Stomach smooth muscle (tissue), 2 donors: ENCODE data around the gene NLRP9.

Experiments used
- H3K27ac ChIP-seq: one replicate; pipeline ENCODE4 v1.7.0; 2013; ENCODE audit warnings: mild to moderate bottlenecking, low read length, inconsistent platforms
- H3K27me3 ChIP-seq, 2 donors: one replicate each; pipeline ENCODE4 v1.7.0; 2013; ENCODE audit warnings: low read length in 2 of 2; ENCODE audit not compliant: insufficient read depth in 2 of 2, control insufficient read depth in 1 of 2
- H3K36me3 ChIP-seq, 2 donors: one replicate each; pipeline ENCODE4 v1.7.0; 2013; ENCODE audit warnings: low read length in 2 of 2; ENCODE audit not compliant: control insufficient read depth in 2 of 2, insufficient read depth in 2 of 2
- H3K4me1 ChIP-seq: one replicate; pipeline ENCODE4 v1.7.0; 2013; ENCODE audit warnings: low read length; ENCODE audit not compliant: control insufficient read depth, insufficient read depth
- H3K4me3 ChIP-seq, 2 donors: one replicate each; pipeline ENCODE4 v1.7.0; 2013; ENCODE audit warnings: low read length in 2 of 2
- H3K9ac ChIP-seq, 2 donors: one replicate each; pipeline ENCODE4 v1.7.0; 2013; ENCODE audit warnings: low read length in 2 of 2, mild to moderate bottlenecking in 1 of 2
- H3K9me3 ChIP-seq, 2 donors: one replicate each; pipeline ENCODE4 v1.7.0; 2013; ENCODE audit warnings: low read length in 2 of 2; ENCODE audit not compliant: control insufficient read depth in 2 of 2
- donor health status: healthy.
- donor health status: Pancreatic carcinoma.

The NLRP9 gene

DNA sequence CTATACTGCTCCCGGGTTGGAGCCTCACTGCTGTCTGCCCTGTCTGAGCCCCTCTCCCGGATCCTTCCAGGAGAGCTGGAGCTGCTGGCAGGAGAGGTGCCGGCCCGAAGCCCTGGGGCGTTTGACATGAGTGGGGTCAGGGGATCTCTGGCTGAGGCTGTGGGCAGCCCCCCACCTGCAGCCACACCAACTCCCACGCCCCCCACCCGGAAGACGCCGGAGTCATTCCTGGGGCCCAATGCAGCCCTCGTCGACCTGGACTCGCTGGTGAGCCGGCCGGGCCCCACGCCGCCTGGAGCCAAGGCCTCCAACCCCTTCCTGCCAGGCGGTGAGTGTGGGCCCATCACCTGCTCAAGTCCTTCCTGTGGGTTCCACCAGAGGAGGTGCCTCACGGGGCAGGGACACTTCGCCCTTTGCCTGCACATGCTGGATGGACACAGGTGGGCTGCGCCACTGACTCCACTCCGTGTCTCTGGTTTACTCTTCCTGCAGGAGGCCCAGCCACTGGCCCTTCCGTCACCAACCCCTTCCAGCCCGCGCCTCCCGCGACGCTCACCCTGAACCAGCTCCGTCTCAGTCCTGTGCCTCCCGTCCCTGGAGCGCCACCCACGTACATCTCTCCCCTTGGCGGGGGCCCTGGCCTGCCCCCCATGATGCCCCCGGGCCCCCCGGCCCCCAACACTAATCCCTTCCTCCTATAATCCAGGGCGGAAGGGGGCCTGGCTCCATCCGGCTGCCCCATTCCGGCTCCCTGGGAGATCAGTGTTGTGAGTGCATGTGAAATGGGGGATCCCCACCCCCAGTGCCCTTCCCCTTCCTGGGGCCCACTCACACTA is 43.3 kb downstream of the NLRP9 start:
- Histone ChIP-seq H3K4me1 (no peaks in the 10 kb centered on the region), H3K36me3 (peaks cover 29 to 45% of the 10 kb centered on the region in 2 donors), H3K27me3 (no peaks in the 10 kb centered on the region), H3K9ac (no peak overlapping the region), H3K27ac (no peak overlapping the region), H3K4me3 (no peak overlapping the region), H3K9me3 (no peaks in the 10 kb centered on the region)

DNA sequence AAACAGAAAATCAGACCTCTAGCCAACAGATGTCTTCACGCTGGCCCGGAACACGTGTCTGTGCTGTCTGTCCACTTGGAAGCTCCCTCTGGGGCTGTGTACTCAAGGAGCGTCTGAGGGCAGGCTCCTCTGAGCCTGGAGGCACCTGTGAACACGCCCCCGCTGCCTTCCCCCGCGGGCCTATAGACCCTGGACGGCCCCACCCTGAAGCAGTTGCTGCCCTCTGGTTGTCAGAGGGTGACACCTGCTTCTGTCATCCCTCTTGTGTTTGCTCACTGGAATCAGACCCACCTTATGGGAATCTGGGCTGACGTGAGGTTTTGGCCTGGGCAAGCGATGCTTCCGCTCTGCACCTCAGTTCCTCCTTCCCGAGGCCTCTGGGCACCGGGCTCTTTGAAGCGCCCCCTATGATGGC is 44.0 kb downstream of the NLRP9 start:
- Histone ChIP-seq H3K4me1 (no peaks in the 10 kb centered on the region), H3K9me3 (no peaks in the 10 kb centered on the region), H3K9ac (no peak overlapping the region), H3K36me3 (peaks cover 35 to 50% of the 10 kb centered on the region in 2 donors), H3K27me3 (no peaks in the 10 kb centered on the region), H3K27ac (no peak overlapping the region), H3K4me3 (no peak overlapping the region)

DNA sequence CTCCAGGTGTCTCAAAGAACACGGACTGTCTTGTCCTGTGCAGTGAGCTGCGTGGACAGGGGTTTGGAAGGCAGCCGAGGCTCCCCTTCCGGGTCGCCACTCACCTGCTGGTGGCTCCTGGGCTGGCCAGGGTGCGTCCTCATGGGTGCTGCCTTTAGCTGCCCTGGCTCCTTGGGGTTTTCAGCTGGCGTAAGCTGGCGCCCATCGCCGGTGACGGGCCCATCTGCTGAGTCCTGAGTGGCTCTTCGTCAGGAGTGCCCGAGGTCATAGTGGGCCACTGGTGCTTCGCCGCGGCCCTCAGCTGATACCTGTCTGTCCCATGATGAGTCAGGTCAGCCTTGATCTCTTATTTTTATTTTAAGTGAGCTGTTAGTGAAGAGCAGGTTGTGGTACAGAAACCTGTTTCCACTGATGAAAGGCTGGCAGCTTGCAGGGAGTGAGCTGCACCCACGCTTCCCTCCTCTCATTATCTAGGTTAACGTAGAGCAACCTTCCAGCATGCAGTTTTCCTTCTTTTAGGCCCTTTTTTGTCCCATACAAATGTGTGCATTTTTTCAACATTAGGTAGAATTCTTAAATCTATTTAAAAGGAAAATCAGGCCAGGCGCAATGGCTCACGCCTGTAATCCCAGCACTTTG is 44.7 kb downstream of the NLRP9 start:
- H3K27ac ChIP-seq, result no peak overlapping the region
- no peaks in the 10 kb centered on the region for H3K4me1 ChIP-seq
- H3K36me3 ChIP-seq, result peaks cover 41 to 53% of the 10 kb centered on the region in 2 donors

DNA sequence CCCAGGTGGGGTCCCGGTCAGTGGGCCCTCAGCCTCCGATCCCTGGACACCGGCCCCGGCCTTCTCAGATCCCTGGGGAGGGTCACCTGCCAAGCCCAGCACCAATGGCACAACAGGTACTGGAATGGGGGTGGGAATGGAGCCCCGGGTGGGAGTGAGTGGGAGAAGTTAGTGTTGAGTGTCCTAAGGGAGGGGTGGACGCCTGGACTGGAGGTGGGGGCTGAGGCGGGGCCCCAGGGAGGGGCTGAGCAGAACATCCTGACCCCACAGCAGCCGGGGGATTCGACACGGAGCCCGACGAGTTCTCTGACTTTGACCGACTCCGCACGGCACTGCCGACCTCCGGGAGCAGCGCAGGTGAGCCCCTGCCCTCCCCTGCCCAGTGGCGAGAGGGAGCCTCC is 45.5 kb downstream of the NLRP9 start:
- no peaks in the 10 kb centered on the region for H3K9me3 ChIP-seq
- H3K27ac ChIP-seq, result no peak overlapping the region
- peaks cover 41 to 52% of the 10 kb centered on the region in 2 donors for H3K36me3 ChIP-seq
- no peaks in the 10 kb centered on the region for H3K4me1 ChIP-seq
- no peak overlapping the region for H3K4me3 ChIP-seq
- H3K27me3 ChIP-seq, result no peaks in the 10 kb centered on the region
- H3K9ac ChIP-seq, result no peak overlapping the region

More for the DNA sequence above, 44.7 kb downstream of the NLRP9 start:
- Histone ChIP-seq H3K27me3 (no peaks in the 10 kb centered on the region), H3K9ac (no peak overlapping the region), H3K4me3 (no peak overlapping the region), H3K9me3 (no peaks in the 10 kb centered on the region)

DNA sequence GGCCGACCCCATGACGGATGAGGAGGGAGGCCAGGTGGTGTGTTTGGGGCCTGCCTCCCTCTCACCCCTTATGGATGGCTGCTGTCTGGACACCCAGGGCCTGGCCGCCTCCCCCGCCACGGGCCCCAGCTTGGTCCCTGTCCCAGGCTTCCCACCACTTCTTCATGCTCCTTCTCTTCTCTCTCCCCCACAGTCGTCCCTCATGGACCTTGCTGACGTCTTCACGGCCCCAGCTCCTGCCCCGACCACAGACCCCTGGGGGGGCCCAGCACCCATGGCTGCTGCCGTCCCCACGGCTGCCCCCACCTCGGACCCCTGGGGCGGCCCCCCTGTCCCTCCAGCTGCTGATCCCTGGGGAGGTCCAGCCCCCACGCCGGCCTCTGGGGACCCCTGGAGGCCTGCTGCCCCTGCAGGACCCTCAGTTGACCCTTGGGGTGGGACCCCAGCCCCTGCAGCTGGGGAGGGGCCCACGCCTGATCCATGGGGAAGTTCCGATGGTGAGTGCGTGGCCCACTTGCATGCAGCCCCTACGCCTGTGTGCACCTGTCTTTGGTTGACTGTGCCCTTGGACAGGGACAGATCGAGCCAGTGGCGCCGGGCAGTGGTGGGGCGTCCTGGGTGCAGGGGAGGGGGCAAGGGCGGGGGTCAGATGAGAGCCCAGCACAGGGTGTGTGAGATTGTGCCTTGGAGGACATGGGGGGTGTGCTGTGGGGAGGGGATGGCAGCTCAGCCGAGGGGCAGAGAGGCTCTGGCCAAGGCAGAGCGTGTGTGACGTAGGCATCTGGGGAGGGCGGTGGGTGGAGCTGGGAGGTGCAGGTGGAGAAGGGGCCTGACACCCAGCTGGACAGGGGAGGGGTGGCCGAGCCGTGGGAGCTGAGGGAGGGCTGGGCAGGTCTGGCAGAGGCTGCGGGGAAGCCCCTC is 46.4 kb downstream of the NLRP9 start:
- Histone ChIP-seq H3K27ac (no peak overlapping the region), H3K36me3 (peaks cover 41 to 48% of the 10 kb centered on the region in 2 donors), H3K4me3 (no peak overlapping the region), H3K27me3 (no peaks in the 10 kb centered on the region), H3K4me1 (no peaks in the 10 kb centered on the region), H3K9me3 (no peaks in the 10 kb centered on the region), H3K9ac (no peak overlapping the region)

DNA sequence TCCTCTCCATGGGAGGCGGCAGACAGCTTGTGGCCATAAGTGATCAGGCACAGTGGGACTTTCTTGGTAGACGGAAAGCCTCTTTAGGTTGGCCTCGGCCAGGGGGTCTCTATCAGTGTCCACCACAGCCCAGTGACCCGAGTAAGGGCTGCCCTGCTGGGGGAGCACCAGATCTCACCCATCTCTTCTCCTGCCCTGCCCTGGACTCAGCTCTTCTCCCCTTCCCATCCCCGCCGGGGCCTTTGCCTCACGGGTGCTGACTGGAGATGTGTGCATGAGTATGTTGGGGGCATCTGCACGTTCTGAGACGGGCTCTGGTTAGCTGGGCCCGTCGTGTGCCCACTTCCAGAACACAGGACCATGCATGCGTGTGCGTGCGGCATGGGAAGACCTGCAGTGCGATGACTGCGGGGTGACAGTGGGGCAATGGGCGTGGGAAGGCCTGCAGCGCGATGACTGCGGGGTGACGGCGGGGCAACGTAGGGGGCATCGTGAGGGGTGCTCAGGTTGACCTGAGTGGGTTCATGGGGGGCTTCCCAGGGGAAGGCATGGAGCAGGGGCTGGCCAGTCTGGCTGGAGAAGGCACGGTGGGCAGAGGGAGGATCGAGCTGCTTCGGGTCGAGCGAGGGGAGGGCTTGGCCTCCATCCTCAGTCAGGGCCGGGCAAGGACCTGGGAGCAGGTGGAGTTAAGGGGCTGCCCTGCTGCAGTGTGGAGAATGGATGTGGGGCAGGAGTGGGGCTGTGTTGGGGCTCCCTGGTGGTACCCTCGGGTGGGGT is 47.2 kb downstream of the NLRP9 start:
- Histone ChIP-seq H3K9me3 (no peaks in the 10 kb centered on the region), H3K27ac (no peak overlapping the region), H3K4me3 (no peak overlapping the region), H3K4me1 (peaks cover 2% of the 10 kb centered on the region), H3K27me3 (no peaks in the 10 kb centered on the region), H3K36me3 (peaks cover 44 to 46% of the 10 kb centered on the region in 2 donors), H3K9ac (no peak overlapping the region)

DNA sequence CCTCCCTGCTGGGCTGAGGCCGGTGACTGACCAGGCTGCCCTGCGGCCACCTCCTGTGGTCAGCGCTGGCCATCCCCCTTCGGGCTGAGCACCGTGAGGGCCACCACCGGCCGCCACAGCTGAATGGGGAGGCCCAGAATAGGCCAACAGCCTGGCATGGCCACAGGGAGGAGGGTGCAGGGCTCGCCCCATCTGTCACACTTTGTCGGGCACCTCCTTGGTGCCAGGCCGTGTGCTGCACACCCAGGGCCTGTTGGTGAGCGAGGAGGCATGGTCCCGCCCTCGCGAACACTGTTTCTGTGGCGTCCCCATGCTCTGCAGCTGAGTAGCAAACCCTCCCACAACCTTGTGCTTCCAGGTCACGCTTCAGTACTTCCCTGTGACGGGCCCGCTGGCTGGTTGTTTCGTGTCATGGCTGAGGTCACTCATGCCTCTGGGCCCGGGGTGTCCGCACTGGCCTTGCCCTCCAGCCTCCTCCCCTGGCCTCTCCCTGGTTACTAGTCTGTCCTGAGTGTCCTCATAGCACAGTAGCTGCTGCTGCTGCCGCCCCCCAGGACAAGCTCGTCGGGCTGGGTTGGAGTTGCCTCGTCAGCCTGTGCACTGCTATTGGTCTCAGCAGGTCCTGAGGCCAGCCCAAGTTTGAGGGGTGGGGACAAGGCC is 48.0 kb downstream of the NLRP9 start:
- Histone ChIP-seq H3K36me3 (peaks cover 47 to 49% of the 10 kb centered on the region in 2 donors), H3K4me3 (no peak overlapping the region), H3K9me3 (no peaks in the 10 kb centered on the region), H3K27me3 (no peaks in the 10 kb centered on the region), H3K9ac (no peak overlapping the region), H3K4me1 (peaks cover 2% of the 10 kb centered on the region), H3K27ac (no peak overlapping the region)

DNA sequence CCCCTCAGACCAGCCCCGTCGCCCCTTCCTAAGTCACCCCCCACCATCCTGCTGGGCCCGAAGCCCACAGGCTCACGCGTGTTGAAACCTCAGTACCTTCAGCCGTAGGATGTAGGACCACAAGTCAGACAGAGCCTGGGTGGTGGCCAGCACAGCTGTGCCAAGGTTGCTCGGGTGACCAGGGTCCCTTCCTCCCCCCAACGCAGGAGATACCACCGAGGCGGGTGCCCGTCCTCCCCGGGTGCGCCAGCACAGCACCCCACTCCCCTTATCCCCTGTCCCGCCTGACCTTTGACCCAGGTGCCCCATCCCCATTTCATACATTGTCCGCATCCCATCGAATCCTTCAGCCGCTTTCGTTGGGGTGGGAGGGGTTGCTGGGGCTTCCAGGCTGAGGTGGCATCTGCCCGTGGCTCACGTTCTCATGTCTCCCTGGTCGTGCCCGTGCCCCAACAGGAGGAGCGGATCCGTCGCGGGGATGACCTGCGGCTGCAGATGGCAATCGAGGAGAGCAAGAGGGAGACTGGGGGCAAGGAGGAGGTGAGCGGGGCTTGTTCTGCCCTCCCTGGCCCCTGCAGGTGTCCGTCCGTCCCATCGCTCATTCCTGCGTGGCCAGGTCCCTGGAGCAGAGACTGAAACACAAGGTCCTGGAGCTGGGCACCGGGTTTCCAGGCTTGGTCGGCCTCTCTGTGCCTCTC is 48.6 kb downstream of the NLRP9 start:
- H3K4me3 ChIP-seq, result no peak overlapping the region
- H3K9ac ChIP-seq, result no peak overlapping the region
- no peaks in the 10 kb centered on the region for H3K27me3 ChIP-seq
- H3K36me3 ChIP-seq, result peaks cover 48 to 52% of the 10 kb centered on the region in 2 donors
- H3K9me3 ChIP-seq, result no peaks in the 10 kb centered on the region
- H3K4me1 ChIP-seq, result peaks cover 2% of the 10 kb centered on the region
- H3K27ac ChIP-seq, result no peak overlapping the region

DNA sequence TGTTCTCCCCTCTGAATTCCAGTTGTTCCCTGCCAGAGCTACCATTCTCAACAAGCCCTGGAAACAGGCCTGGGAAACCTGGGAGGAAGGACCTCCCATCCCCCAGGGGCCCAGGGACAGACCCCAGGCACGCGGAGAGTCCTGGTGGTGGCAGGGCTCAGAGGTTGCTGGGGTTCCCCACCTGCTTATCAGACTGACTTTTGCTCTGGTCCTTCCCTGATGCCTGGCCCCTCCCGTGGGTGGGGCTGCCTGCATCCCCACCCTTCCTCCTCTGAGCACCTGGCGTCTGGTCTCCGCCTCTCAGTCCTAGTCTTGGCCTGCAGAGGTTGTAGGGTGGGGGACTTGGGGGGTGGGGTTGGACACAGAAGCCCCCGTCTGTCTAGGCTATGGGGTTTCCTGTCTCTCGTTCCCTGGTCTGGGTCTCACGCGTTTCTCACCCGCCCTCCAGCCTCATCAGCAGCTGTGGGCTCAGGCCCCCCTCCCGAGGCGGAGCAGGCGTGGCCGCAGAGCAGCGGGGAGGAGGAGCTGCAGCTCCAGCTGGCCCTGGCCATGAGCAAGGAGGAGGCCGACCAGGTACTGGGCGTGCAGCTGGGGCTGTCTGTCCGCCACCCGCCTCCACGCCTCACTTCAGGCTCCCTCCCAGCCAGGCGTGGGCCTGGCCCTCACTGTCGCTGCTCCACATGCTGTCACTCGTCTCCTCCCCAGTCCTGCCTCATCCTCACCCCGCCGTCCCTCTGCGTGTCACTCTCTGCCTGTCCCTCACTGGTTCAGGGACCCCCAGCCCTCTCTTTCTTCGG is 49.6 kb downstream of the NLRP9 start:
- no peak overlapping the region for H3K27ac ChIP-seq
- no peak overlapping the region for H3K4me3 ChIP-seq
- H3K27me3 ChIP-seq, result no peaks in the 10 kb centered on the region
- peaks cover 48 to 54% of the 10 kb centered on the region in 2 donors for H3K36me3 ChIP-seq
- no peak overlapping the region for H3K9ac ChIP-seq
- H3K9me3 ChIP-seq, result no peaks in the 10 kb centered on the region
- H3K4me1 ChIP-seq, result peaks cover 2% of the 10 kb centered on the region
